Measurements from ENCODE around the gene QARS1.
A peak's percentile ranks its signal among the peaks of the same experiment; 100 is the strongest.

QARS1 gene

DNA sequence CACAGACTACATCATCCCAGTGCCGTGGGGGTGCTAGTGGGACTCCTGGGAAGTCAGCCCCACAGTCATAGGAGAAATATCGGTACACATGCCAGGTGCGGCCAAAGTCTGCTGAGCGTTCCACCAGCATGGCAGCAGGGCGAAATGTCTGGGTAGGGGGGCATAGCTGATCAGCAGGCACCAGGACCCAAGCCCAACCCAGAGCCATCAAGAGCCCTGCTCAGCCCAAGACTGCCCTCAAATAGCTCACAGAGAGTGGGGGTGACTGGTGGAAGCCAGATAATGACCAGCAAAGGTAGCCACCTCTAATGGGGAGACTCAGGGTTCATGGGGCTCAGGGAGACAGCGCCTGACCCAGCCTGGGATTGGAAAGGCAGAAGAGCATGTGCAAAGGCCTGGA is 27.0 kb upstream of the QARS1 start:
- peak overlapping the region; percentile 83 for H3K4me3 ChIP-seq (ENCODE audit: low read length)
- peak overlapping the region; percentile 86 for H3K9ac ChIP-seq (ENCODE audit: low read depth, low read length)
- peak overlapping the region; percentile 95 for H3K4me2 ChIP-seq (ENCODE audit: low read length)
- H3K4me1 ChIP-seq (ENCODE audit: control insufficient read depth, insufficient read depth, low read length) = peaks cover 21% of the 10 kb centered on the region
- no peaks in the 10 kb centered on the region for H3K27me3 ChIP-seq (ENCODE audit: control insufficient read depth, insufficient read depth, low read length)
- peaks cover 50% of the 10 kb centered on the region for H3K36me3 ChIP-seq (ENCODE audit: insufficient read depth, low read length)
- no peaks in the 10 kb centered on the region for H3K9me3 ChIP-seq (replicated peaks; ENCODE audit: low read length)

DNA sequence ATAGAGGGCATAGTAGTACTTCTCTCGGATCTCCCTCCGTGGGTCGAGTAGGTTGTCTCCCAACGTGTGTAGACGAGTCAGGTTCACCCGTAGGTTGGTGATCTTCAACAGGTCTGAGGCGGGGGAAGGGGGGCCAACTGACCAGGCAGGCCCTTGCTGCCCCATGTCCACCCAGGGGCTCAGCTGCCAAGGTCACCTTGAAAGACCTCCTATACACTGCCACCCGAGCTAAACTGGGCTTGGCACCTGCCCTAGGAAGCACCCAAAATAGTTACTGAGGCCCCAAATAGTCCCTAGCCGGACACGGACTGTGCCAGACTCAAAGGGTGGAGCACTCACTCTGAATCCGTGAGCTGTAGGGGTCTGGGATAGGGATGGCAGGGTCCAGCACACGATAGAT is 26.5 kb upstream of the QARS1 start:
- Histone ChIP-seq H3K27me3 (ENCODE audit: control insufficient read depth, insufficient read depth, low read length) (no peaks in the 10 kb centered on the region), H3K9ac (ENCODE audit: low read depth, low read length) (peak overlapping the region; percentile 86), H3K4me1 (ENCODE audit: control insufficient read depth, insufficient read depth, low read length) (peaks cover 21% of the 10 kb centered on the region), H3K4me2 (ENCODE audit: low read length) (peak overlapping the region; percentile 95), H3K9me3 (replicated peaks; ENCODE audit: low read length) (no peaks in the 10 kb centered on the region), H3K4me3 (ENCODE audit: low read length) (peak overlapping the region; percentile 83), H3K36me3 (ENCODE audit: insufficient read depth, low read length) (peaks cover 55% of the 10 kb centered on the region)

DNA sequence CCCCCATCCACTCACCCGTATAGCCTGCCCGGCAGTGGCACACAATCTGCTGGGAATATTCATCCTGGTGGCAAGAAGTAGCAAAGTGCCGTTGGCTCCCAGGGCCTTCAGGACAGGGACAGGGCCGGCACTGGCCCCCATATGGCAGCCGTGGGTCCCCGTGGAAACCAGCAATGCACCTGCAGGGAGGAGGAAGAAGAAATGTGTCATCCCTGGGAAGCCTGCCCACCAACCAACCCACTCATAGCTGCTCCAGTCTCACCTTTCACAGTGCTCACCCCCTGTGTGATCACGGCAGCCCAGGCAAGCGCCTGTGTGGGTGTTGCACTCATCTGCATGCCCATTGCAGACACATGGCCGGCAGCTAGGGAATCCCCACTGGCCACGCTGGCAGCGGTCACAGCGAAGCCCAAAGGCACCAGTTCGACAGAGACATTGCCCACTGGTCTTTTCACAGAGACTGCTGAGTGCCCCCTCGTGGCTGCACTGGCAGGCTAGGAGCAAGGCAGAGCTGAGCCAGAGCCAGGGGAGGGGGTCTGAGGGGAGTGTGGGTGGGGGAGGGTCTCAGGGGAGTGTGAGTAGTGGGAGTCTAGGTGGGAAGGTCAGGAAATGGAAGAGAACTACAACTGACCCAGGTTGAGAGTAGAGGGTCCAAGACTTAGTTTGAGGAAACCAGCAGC is 20.6 kb upstream of the QARS1 start:
- Histone ChIP-seq H3K4me2 (ENCODE audit: low read length) (no peak overlapping the region), H3K4me1 (ENCODE audit: control insufficient read depth, insufficient read depth, low read length) (peaks cover under 1% of the 10 kb centered on the region), H3K9ac (ENCODE audit: low read depth, low read length) (no peak overlapping the region), H3K27me3 (ENCODE audit: control insufficient read depth, insufficient read depth, low read length) (no peaks in the 10 kb centered on the region), H3K9me3 (replicated peaks; ENCODE audit: low read length) (no peaks in the 10 kb centered on the region), H3K36me3 (ENCODE audit: insufficient read depth, low read length) (peaks cover 84% of the 10 kb centered on the region), H3K4me3 (ENCODE audit: low read length) (no peak overlapping the region)

DNA sequence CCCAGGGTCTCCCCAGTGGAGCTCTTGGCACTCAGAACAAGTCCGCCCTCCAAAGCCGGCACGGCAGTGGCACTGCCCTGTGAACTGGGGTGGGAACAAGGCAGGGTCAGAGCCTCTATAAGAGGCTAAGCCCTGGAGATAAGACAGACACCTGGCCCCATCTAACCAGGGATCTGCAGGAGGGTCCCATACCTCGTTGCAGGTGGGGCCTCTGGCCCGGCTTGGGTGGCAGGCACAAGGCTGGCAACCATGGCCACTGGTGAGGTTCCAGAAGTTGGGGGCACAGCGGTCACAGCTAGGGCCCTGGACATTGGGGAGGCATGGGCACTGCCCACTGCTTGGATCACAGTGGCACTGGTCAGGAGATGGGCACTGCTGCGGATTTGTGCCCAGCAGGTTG is 19.6 kb upstream of the QARS1 start:
- Histone ChIP-seq H3K9ac (ENCODE audit: low read depth, low read length) (no peak overlapping the region), H3K9me3 (replicated peaks; ENCODE audit: low read length) (no peaks in the 10 kb centered on the region), H3K4me2 (ENCODE audit: low read length) (no peak overlapping the region), H3K4me3 (ENCODE audit: low read length) (no peak overlapping the region), H3K4me1 (ENCODE audit: control insufficient read depth, insufficient read depth, low read length) (peaks cover 9% of the 10 kb centered on the region), H3K36me3 (ENCODE audit: insufficient read depth, low read length) (peaks cover 76% of the 10 kb centered on the region), H3K27me3 (ENCODE audit: control insufficient read depth, insufficient read depth, low read length) (no peaks in the 10 kb centered on the region)

DNA sequence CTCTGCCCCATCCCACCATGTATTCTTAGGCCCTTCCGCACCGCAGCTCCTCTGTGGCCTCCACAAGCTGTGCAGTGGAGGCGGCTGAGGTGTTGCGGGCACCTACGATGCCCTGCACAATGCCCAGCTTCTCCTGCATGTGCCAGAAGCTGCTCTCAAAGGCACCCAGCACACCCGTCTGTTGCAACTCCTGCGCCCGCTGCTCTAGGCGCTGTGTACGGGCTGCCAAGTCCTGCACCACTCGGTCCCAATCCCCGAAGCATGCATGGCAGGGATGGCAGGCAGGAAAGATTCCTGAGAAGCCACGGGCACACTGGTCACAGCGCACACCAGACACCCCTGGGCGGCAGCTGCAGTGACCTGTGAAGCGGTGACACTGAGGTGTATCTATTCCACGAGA is 19.1 kb upstream of the QARS1 start:
- peaks cover 71% of the 10 kb centered on the region for H3K36me3 ChIP-seq (ENCODE audit: insufficient read depth, low read length)
- no peak overlapping the region for H3K4me3 ChIP-seq (ENCODE audit: low read length)
- no peaks in the 10 kb centered on the region for H3K27me3 ChIP-seq (ENCODE audit: control insufficient read depth, insufficient read depth, low read length)
- no peak overlapping the region for H3K9ac ChIP-seq (ENCODE audit: low read depth, low read length)
- H3K4me2 ChIP-seq (ENCODE audit: low read length) = no peak overlapping the region
- peaks cover 15% of the 10 kb centered on the region for H3K4me1 ChIP-seq (ENCODE audit: control insufficient read depth, insufficient read depth, low read length)
- H3K9me3 ChIP-seq (replicated peaks; ENCODE audit: low read length) = no peaks in the 10 kb centered on the region

DNA sequence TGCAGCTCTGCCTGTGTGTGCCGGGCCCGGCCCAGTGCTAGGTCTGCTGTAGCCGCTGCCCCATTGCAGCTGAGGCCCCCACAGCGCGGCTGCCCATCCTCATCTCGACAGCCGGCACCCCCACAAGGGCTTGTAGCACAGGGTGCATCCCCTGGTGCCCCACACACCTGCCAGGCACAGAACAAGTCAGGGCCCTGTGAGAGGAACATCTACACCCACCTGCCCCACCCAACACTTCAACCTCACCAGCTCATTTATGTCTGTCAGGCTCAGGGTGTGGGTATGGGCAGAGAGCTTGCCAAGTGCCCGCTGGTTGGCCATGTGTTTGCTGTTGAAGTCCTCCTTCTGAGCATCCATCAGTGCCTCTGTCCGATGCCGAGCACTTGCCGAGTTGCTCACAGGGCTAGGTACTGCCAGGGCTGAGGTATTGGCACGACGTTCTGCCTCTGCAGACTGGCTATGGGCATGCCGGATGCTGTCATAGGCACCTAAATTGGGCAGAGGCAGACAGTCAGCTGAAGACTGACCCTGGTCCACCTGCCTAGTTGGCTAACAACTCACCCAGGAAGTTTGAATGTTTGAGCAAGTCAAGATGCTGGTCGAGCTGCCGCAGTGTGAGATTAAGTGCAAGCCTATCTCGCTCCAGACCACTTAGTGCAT is 18.5 kb upstream of the QARS1 start:
- H3K9me3 ChIP-seq (replicated peaks; ENCODE audit: low read length) = no peaks in the 10 kb centered on the region
- H3K36me3 ChIP-seq (ENCODE audit: insufficient read depth, low read length) = peaks cover 69% of the 10 kb centered on the region
- H3K4me3 ChIP-seq (ENCODE audit: low read length) = no peak overlapping the region
- H3K27me3 ChIP-seq (ENCODE audit: control insufficient read depth, insufficient read depth, low read length) = no peaks in the 10 kb centered on the region
- peaks cover 16% of the 10 kb centered on the region for H3K4me1 ChIP-seq (ENCODE audit: control insufficient read depth, insufficient read depth, low read length)
- no peak overlapping the region for H3K4me2 ChIP-seq (ENCODE audit: low read length)
- H3K9ac ChIP-seq (ENCODE audit: low read depth, low read length) = no peak overlapping the region

DNA sequence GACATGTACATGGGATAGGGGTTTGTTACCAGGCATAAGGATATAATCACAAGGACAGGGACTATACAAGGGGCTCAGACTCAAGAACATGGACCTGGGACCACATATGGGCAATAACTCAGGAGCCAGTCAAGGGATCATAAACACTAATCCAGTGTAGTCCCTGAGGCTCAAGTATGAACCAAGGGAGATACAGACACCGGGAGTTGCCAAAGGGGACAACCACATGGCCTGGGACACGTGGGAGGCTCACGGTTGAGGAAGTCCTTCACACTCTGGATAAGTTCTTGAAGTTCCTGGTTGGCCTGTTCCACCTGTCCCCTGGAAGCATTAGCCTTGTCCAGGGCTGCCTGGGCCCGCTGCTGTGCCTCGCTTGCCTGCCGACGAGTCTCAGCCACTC is 17.9 kb upstream of the QARS1 start:
- peaks cover 16% of the 10 kb centered on the region for H3K4me1 ChIP-seq (ENCODE audit: control insufficient read depth, insufficient read depth, low read length)
- H3K4me3 ChIP-seq (ENCODE audit: low read length) = no peak overlapping the region
- H3K9me3 ChIP-seq (replicated peaks; ENCODE audit: low read length) = no peaks in the 10 kb centered on the region
- no peaks in the 10 kb centered on the region for H3K27me3 ChIP-seq (ENCODE audit: control insufficient read depth, insufficient read depth, low read length)
- H3K4me2 ChIP-seq (ENCODE audit: low read length) = no peak overlapping the region
- no peak overlapping the region for H3K9ac ChIP-seq (ENCODE audit: low read depth, low read length)
- peaks cover 73% of the 10 kb centered on the region for H3K36me3 ChIP-seq (ENCODE audit: insufficient read depth, low read length)

DNA sequence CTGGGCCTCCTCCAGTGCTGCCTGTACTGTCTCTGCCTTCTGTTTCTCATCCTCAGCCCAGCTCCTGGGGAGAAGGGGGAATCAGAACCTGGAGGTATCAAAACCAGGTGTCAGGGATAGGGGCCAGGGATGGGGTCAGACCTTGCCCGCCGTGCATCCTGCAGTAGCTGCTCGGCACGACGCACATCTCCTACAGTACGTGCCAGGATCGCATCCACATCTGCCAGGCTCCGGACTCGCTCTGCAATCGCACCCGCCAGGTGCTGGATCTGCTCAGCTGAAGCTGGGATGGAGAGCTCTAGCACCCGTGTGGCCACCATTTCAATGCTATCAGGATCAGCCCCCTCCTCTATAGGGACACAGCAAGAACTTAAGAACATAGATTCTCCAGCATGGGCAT is 17.5 kb upstream of the QARS1 start:
- Histone ChIP-seq H3K9ac (ENCODE audit: low read depth, low read length) (no peak overlapping the region), H3K27me3 (ENCODE audit: control insufficient read depth, insufficient read depth, low read length) (no peaks in the 10 kb centered on the region), H3K9me3 (replicated peaks; ENCODE audit: low read length) (no peaks in the 10 kb centered on the region), H3K4me1 (ENCODE audit: control insufficient read depth, insufficient read depth, low read length) (peaks cover 16% of the 10 kb centered on the region), H3K36me3 (ENCODE audit: insufficient read depth, low read length) (peaks cover 75% of the 10 kb centered on the region), H3K4me3 (ENCODE audit: low read length) (no peak overlapping the region), H3K4me2 (ENCODE audit: low read length) (no peak overlapping the region)

DNA sequence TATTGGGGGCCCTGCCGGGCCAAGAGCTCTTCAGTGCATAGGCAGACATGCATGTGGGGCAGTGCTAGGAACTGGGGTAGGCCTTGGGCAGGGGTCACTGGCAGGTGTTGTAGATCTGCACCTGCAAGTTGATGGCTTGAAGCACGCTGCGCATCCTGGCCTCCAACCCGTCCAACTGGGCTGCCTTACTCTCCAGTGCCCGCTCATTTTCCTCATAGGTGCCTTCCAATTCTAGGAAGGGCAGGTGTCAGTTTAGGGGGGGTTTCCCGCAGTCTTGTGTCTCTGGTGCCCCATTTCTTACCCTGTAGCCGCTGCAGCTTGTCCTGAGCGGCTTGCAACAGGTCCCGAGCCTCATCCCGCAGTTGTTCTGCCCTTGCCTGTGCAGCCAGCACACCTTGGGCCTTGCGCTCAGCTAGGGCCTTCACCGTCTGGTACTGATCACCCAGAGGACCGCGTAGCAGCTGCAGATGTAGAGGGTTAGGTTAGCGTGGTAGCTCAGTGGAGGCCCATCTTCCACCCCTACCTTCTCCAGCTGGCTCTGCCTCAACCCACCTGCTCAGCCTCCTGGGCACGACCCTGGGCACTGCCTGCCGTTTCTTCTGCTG is 16.7 kb upstream of the QARS1 start:
- peaks cover 75% of the 10 kb centered on the region for H3K36me3 ChIP-seq (ENCODE audit: insufficient read depth, low read length)

DNA sequence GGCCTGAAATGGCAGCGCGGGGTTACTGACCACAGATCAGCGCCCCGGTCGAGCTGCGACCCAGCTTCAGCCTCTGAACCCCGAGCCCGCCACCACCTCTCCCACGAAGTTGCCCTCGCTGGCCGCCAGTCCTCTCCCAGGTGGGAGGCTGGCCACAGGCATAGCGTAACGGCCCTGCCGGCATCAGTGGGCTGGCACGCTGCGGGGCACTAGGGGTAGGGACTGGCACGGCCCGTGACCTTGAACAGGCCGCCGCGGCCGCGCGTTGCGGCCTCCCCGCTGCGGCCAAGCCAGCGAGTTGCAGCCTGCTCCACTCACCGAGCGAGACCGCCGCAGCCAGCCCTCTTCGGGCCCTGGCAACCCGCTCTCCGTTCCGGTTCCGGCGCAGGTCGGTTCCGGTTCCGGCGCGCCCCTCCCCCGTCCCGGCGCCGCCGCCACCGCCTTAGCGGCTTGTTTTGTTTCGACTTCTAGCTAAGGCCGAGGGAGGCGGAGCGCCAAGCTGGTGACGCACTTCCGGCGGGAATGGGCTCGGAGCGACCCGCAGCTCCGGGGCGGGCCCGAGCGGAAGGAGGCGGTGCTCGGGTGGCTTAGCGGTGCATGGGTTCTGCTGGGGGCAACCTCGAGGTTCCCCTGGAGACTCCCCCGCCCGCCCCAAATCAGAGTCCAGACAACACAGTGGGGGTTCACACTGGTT is 16.0 kb upstream of the QARS1 start, which contains the start of gene USP19:
TSS of gene USP19 (minus strand) at position 386 of the 694 bp plus-strand sequence. CDS start 1,678 bp downstream, outside the sequence.
- Histone ChIP-seq H3K9me3 (replicated peaks; ENCODE audit: low read length) (no peaks in the 10 kb centered on the region), H3K9ac (ENCODE audit: low read depth, low read length) (peak within 1 kb of the TSS; percentile 98), H3K4me3 (ENCODE audit: low read length) (peak within 1 kb of the TSS; percentile 96), H3K27me3 (ENCODE audit: control insufficient read depth, insufficient read depth, low read length) (no peaks in the 10 kb centered on the region), H3K4me2 (ENCODE audit: low read length) (peak within 1 kb of the TSS; percentile 98), H3K36me3 (ENCODE audit: insufficient read depth, low read length) (peaks cover 75% of the 10 kb centered on the region), H3K4me1 (ENCODE audit: control insufficient read depth, insufficient read depth, low read length) (peaks cover 16% of the 10 kb centered on the region)

More for the DNA sequence above, 16.7 kb upstream of the QARS1 start:
- H3K4me3 ChIP-seq (ENCODE audit: low read length) = peak overlapping the region; percentile 96
- peaks cover 16% of the 10 kb centered on the region for H3K4me1 ChIP-seq (ENCODE audit: control insufficient read depth, insufficient read depth, low read length)
- H3K9ac ChIP-seq (ENCODE audit: low read depth, low read length) = peak overlapping the region; percentile 98
- peak overlapping the region; percentile 51 for H3K4me2 ChIP-seq (ENCODE audit: low read length)
- no peaks in the 10 kb centered on the region for H3K9me3 ChIP-seq (replicated peaks; ENCODE audit: low read length)
- H3K27me3 ChIP-seq (ENCODE audit: control insufficient read depth, insufficient read depth, low read length) = no peaks in the 10 kb centered on the region

DNA sequence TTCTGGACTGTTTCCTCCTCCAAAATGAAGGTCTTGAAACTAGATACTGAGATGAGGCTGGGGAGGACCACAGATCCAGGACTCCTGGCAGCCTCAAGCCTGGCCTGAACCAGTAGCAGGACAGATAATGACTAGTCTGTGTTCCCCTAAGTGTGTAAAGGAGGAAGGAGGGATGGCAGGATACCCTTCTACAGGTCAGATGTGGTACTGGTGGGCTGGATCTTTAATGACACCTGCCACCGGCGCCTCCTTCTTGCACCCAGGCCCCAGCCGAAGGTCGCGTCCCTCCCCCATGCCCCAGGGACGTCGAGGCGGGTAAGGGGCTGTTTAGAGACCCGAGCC is 15.5 kb upstream of the QARS1 start:
- Histone ChIP-seq H3K9ac (ENCODE audit: low read depth, low read length) (peak overlapping the region; percentile 98), H3K27me3 (ENCODE audit: control insufficient read depth, insufficient read depth, low read length) (no peaks in the 10 kb centered on the region), H3K9me3 (replicated peaks; ENCODE audit: low read length) (no peaks in the 10 kb centered on the region), H3K36me3 (ENCODE audit: insufficient read depth, low read length) (peaks cover 76% of the 10 kb centered on the region), H3K4me2 (ENCODE audit: low read length) (peak overlapping the region; percentile 98), H3K4me3 (ENCODE audit: low read length) (peak overlapping the region; percentile 96), H3K4me1 (ENCODE audit: control insufficient read depth, insufficient read depth, low read length) (peaks cover 16% of the 10 kb centered on the region)
